Mesenchymal stem cell (in vitro differentiated cells and primary cell): ENCODE data around the gene TNFAIP3.
A peak's percentile ranks its signal among the peaks of the same experiment; 100 is the strongest.

Experiments
- DNase-seq: peaks from one replicate; pipeline ENCODE4 v3.0.0-alpha.2; 2013
- H2AFZ ChIP-seq: one replicate; pipeline ENCODE4 v1.6.1; 2013; ENCODE audit warnings: low read depth, mild to moderate bottlenecking, control low read depth, inconsistent platforms, low read length, moderate library complexity
- H2AK5ac ChIP-seq: 2 replicates; pipeline ENCODE4 v1.6.1; 2013; ENCODE audit warnings: low read length, moderate library complexity, mild to moderate bottlenecking, inconsistent platforms; ENCODE audit not compliant: severe bottlenecking
- H2BK120ac ChIP-seq: one replicate; pipeline ENCODE4 v1.6.1; 2013; ENCODE audit warnings: low read depth, mild to moderate bottlenecking, inconsistent platforms, low read length, moderate library complexity
- H2BK12ac ChIP-seq, 2 experiments: one replicate each; pipeline ENCODE4 v1.6.1; 2013; ENCODE audit warnings: inconsistent platforms in 2 of 2, low read length in 2 of 2, mild to moderate bottlenecking in 2 of 2, moderate library complexity in 2 of 2, control low read depth in 1 of 2
- H2BK15ac ChIP-seq: one replicate; pipeline ENCODE4 v1.6.1; 2013; ENCODE audit warnings: mild to moderate bottlenecking, low read depth, inconsistent platforms; ENCODE audit not compliant: poor library complexity, severe bottlenecking
- H2BK5ac ChIP-seq: 2 replicates; pipeline ENCODE4 v1.6.1; 2013; ENCODE audit warnings: low read depth, mild to moderate bottlenecking, low read length, control low read depth, inconsistent platforms; ENCODE audit not compliant: poor library complexity, severe bottlenecking
- H3K14ac ChIP-seq, 2 experiments: one replicate each; pipeline ENCODE4 v1.6.1; 2013; ENCODE audit warnings: inconsistent platforms in 2 of 2, low read length in 2 of 2, control low read depth in 1 of 2, mild to moderate bottlenecking in 1 of 2, moderate library complexity in 1 of 2
- H3K18ac ChIP-seq, 2 experiments: one replicate each; pipeline ENCODE4 v1.6.1; 2013; ENCODE audit warnings: inconsistent platforms in 2 of 2, low read length in 2 of 2, control low read depth in 1 of 2, low read depth in 1 of 2, mild to moderate bottlenecking in 1 of 2
- H3K23ac ChIP-seq, 2 experiments: one replicate each; pipeline ENCODE4 v1.6.1; 2013; ENCODE audit warnings: inconsistent platforms in 2 of 2, low read length in 2 of 2, mild to moderate bottlenecking in 2 of 2, moderate library complexity in 2 of 2, control low read depth in 1 of 2
- H3K27ac ChIP-seq: 2 replicates; pipeline ENCODE4 v1.5.1; 2013; ENCODE audit warnings: mild to moderate bottlenecking, moderate library complexity, low read length, control low read depth, inconsistent platforms; ENCODE audit not compliant: poor library complexity, severe bottlenecking
- H3K27me3 ChIP-seq, 2 experiments: 2 replicates each; pipeline versions ENCODE4 v1.6.1 to v1.7.0; 2013; ENCODE audit warnings: low read length in 2 of 2, mild to moderate bottlenecking in 2 of 2, moderate library complexity in 2 of 2, control low read depth in 1 of 2, inconsistent platforms in 1 of 2; ENCODE audit not compliant: control insufficient read depth in 1 of 2, insufficient read depth in 1 of 2
- H3K36me3 ChIP-seq, 2 experiments: 2 replicates each; pipeline versions ENCODE4 v1.6.1 to v1.7.0; 2013; ENCODE audit warnings: low read length in 2 of 2, control low read depth in 1 of 2, inconsistent platforms in 1 of 2, low read depth in 1 of 2, mild to moderate bottlenecking in 1 of 2; ENCODE audit not compliant: insufficient read depth in 2 of 2, control insufficient read depth in 1 of 2
- H3K4ac ChIP-seq, 2 experiments: one replicate each; pipeline ENCODE4 v1.6.1; 2013; ENCODE audit warnings: inconsistent platforms in 2 of 2, low read length in 2 of 2, mild to moderate bottlenecking in 2 of 2, moderate library complexity in 2 of 2, control low read depth in 1 of 2, low read depth in 1 of 2
- H3K4me1 ChIP-seq: 2 replicates; pipeline ENCODE4 v1.6.1; 2013; ENCODE audit warnings: low read depth, low read length, control low read depth; ENCODE audit not compliant: control insufficient read depth, insufficient read depth
- H3K4me2 ChIP-seq: 2 replicates; pipeline ENCODE4 v1.6.1; 2013; ENCODE audit warnings: low read length, mild to moderate bottlenecking, inconsistent platforms; ENCODE audit not compliant: poor library complexity, severe bottlenecking
- H3K4me3 ChIP-seq, 2 experiments: 2 replicates each; pipeline versions ENCODE4 v1.5.1 to v1.7.0; 2013; ENCODE audit warnings: low read length in 2 of 2, mild to moderate bottlenecking in 2 of 2, control low read depth in 1 of 2, low read depth in 1 of 2; ENCODE audit not compliant: insufficient read depth in 1 of 2
- H3K79me1 ChIP-seq: replicated peaks from 2 replicates; pipeline ENCODE4 v1.6.1; 2013; ENCODE audit warnings: mild to moderate bottlenecking, control low read depth, low read length, inconsistent platforms; ENCODE audit not compliant: poor library complexity, severe bottlenecking
- H3K9ac ChIP-seq: 2 replicates; pipeline ENCODE4 v1.7.0; 2013; ENCODE audit warnings: mild to moderate bottlenecking, low read length, moderate library complexity
- H3K9me3 ChIP-seq: 2 replicates; pipeline ENCODE4 v1.7.0; 2013; ENCODE audit warnings: mild to moderate bottlenecking, low read length; ENCODE audit not compliant: control insufficient read depth
- H4K8ac ChIP-seq: one replicate; pipeline ENCODE4 v1.6.1; 2013; ENCODE audit warnings: inconsistent platforms, mild to moderate bottlenecking, low read length, moderate library complexity
- H4K91ac ChIP-seq: one replicate; pipeline ENCODE4 v1.6.1; 2013; ENCODE audit warnings: mild to moderate bottlenecking, low read length, inconsistent platforms
- WGBS: methylation state at CpG from one replicate; pipeline ENCODE4 v1.1.7; 2013; ENCODE audit warnings: mixed read lengths; 5-methylcytosine and 5-hydroxymethylcytosine counted together

The TNFAIP3 gene

DNA sequence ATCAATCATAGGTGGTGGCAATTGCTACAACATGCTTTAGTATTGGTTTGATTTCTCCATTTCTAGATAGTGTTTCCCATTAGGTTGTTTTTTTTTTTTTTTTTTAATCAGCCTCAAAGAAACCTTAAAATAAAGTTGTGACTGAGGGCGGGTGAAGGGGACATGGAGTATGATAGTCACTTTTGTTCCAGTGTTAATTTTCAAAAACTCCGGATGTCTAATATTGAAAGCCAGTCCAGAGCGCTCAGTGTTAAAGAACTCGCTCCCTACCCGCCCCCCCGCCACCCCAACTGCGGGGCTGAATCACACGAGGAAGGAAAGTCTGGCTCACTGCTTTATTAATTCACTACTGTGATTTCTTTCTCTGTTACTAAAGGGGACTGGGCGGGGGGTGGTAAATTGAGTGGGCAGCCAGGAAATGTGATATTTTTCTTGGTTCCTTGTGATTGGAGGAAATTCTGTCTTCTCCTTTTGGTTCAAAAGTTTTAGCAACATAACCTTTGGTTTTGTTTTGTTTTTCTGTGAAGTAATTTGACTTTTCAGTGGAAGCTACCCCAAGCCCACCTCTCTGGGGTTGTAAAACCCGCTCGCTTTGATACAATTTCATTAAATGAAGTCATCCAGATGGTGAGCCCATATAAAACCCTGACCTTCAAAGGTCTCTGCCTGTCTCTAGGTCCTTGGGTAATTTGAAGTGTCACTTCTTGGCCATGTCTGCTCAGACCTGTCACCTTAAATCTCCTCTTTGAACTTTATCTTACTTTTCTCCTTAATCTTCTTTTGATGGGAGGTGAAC is 38.0 kb downstream of the TNFAIP3 start:
- peaks cover 2% of the 10 kb centered on the region for H3K4me1 ChIP-seq
- H3K27ac ChIP-seq, result no peak overlapping the region
- peak overlapping the region; percentile 8 for H2BK5ac ChIP-seq
- H3K36me3 ChIP-seq, result no peaks in the 10 kb centered on the region
- peak overlapping the region; percentile 27 for H2AK5ac ChIP-seq
- H3K9ac ChIP-seq, result peak overlapping the region; percentile 75
- H4K91ac ChIP-seq, result no peak overlapping the region
- DNase-seq, result no peak
- H3K18ac ChIP-seq, result no peak overlapping the region
- H2BK12ac ChIP-seq, result no peak overlapping the region
- H3K23ac ChIP-seq, result no peak overlapping the region
- H3K4me2 ChIP-seq, result no peak overlapping the region
- H3K9me3 ChIP-seq, result no peaks in the 10 kb centered on the region
- H3K14ac ChIP-seq, result no peak overlapping the region
- H3K79me1 ChIP-seq, result no peaks in the 10 kb centered on the region
- H3K27me3 ChIP-seq, result no peaks in the 10 kb centered on the region
- H3K4ac ChIP-seq, result no peak overlapping the region
- no peak overlapping the region for H3K4me3 ChIP-seq
- WGBS, result 91% methylated on average over 11 of the region's 11 CpGs
- H2BK120ac ChIP-seq, result no peak overlapping the region
- no peak overlapping the region for H2AFZ ChIP-seq
- H2BK15ac ChIP-seq, result no peak overlapping the region
- no peak overlapping the region for H4K8ac ChIP-seq

DNA sequence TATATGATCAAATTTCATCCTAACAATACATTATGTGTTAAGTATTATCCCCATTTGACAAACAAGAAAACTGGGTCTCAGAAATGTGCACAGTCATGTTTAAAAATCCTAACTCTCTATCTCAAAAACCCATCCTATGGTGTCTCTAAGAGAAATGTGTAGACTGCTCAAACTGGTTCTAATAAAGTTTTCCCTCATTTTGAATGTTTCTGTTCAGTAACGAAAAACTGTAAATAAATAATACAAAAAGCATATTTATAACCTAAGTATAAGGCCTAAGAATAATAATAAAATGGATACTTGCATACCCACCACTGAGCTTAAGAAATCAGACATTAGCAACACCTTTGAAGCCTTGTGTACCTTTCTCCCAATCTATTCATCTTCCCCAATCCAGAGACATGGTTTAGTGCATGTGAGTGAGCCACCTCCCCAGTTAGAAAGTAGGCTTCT is 39.0 kb downstream of the TNFAIP3 start:
- no peak overlapping the region for H4K8ac ChIP-seq
- H2BK120ac ChIP-seq, result no peak overlapping the region
- no peaks in the 10 kb centered on the region for H3K27me3 ChIP-seq
- no peak overlapping the region for H2BK12ac ChIP-seq
- H3K4ac ChIP-seq, result no peak overlapping the region
- H3K4me3 ChIP-seq, result no peak overlapping the region
- H3K23ac ChIP-seq, result no peak overlapping the region
- H3K18ac ChIP-seq, result no peak overlapping the region
- no CpG with 5 or more reads among the region's 1 CpG for WGBS
- no peaks in the 10 kb centered on the region for H3K79me1 ChIP-seq
- no peak overlapping the region for H3K14ac ChIP-seq
- no peak for DNase-seq
- H3K9ac ChIP-seq, result no peak overlapping the region
- no peak overlapping the region for H2BK15ac ChIP-seq
- H2AFZ ChIP-seq, result no peak overlapping the region
- H3K36me3 ChIP-seq, result no peaks in the 10 kb centered on the region
- H3K9me3 ChIP-seq, result no peaks in the 10 kb centered on the region
- no peak overlapping the region for H4K91ac ChIP-seq
- no peak overlapping the region for H3K4me2 ChIP-seq
- H2BK5ac ChIP-seq, result no peak overlapping the region
- H2AK5ac ChIP-seq, result no peak overlapping the region
- H3K27ac ChIP-seq, result no peak overlapping the region
- peaks cover 2% of the 10 kb centered on the region for H3K4me1 ChIP-seq

DNA sequence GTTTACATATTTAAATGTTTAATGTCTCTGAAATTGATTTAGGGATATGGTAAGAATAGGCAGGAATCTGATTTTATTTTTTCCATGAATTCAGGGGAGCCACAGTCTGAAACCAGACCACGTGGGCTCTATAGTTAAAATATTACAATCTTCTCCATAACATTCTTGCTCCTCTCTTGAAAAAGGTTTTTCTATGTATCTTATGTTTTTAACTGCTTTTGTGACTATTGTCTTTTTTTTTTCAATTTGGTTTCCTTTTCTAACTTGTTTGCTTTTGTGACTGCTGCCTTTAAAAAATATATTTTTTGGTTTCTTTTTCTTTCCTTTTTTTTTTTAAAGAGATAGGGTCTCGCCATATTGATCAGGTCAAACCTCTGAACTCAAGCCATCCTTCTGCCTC is 40.1 kb downstream of the TNFAIP3 start:
- H2AFZ ChIP-seq, result no peak overlapping the region
- no peak overlapping the region for H3K18ac ChIP-seq
- H2BK5ac ChIP-seq, result no peak overlapping the region
- H3K4me1 ChIP-seq, result peaks cover 2% of the 10 kb centered on the region
- no CpG with 5 or more reads among the region's 2 CpGs for WGBS
- H3K9ac ChIP-seq, result peak overlapping the region; percentile 16
- no peaks in the 10 kb centered on the region for H3K9me3 ChIP-seq
- no peak for DNase-seq
- no peak overlapping the region for H4K91ac ChIP-seq
- H4K8ac ChIP-seq, result no peak overlapping the region
- H2AK5ac ChIP-seq, result no peak overlapping the region
- no peak overlapping the region for H3K4me2 ChIP-seq
- no peak overlapping the region for H2BK15ac ChIP-seq
- H3K27me3 ChIP-seq, result no peaks in the 10 kb centered on the region
- no peaks in the 10 kb centered on the region for H3K36me3 ChIP-seq
- H3K4ac ChIP-seq, result no peak overlapping the region
- H3K4me3 ChIP-seq, result no peak overlapping the region
- H3K27ac ChIP-seq, result no peak overlapping the region
- no peak overlapping the region for H2BK120ac ChIP-seq
- no peak overlapping the region for H2BK12ac ChIP-seq
- no peak overlapping the region for H3K23ac ChIP-seq
- H3K14ac ChIP-seq, result no peak overlapping the region
- H3K79me1 ChIP-seq, result no peaks in the 10 kb centered on the region

DNA sequence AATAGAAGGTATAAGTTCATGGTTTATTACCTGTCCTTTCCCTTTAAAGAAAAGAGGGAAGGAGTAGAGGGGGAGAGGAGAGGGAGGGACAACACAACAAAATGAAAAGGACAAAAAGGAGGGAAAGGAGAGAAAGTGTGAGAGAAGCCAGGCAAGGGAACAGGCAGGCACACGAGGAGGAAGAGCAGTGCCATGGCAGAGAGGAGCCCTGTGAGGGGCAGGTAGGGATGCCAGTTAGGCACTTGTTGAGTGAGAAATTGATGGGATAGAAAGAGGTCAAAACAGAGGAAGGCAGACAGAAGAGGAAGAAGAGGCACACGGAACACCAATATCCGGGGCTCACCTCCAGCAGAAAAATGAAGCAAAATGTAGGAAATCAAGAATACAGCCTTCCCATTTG is 42.5 kb downstream of the TNFAIP3 start:
- H4K91ac ChIP-seq, result no peak overlapping the region
- H2BK15ac ChIP-seq, result no peak overlapping the region
- H2BK5ac ChIP-seq, result no peak overlapping the region
- H3K18ac ChIP-seq, result no peak overlapping the region
- no peak overlapping the region for H3K23ac ChIP-seq
- H3K27ac ChIP-seq, result no peak overlapping the region
- no peaks in the 10 kb centered on the region for H3K79me1 ChIP-seq
- no peaks in the 10 kb centered on the region for H3K36me3 ChIP-seq
- no peak overlapping the region for H2AFZ ChIP-seq
- DNase-seq, result no peak
- no peaks in the 10 kb centered on the region for H3K27me3 ChIP-seq
- peaks cover 9% of the 10 kb centered on the region for H3K9me3 ChIP-seq
- WGBS, result 89% methylated on average over 3 of the region's 3 CpGs
- no peak overlapping the region for H2AK5ac ChIP-seq
- H2BK120ac ChIP-seq, result no peak overlapping the region
- H3K4me3 ChIP-seq, result no peak overlapping the region
- H3K4ac ChIP-seq, result no peak overlapping the region
- no peak overlapping the region for H4K8ac ChIP-seq
- H3K9ac ChIP-seq, result no peak overlapping the region
- no peak overlapping the region for H2BK12ac ChIP-seq
- no peak overlapping the region for H3K14ac ChIP-seq
- H3K4me1 ChIP-seq, result no peaks in the 10 kb centered on the region
- no peak overlapping the region for H3K4me2 ChIP-seq
